ENCODE measurements around the gene BST1.

- TF ChIP-seq CTCF (IDR thresholded peaks at IDR 0.05; ENCODE audit: extremely low read depth in 1 of 2, insufficient read depth in 1 of 2, low read depth in 1 of 2, low read length in 2 of 2) (no peak), POLR2A (IDR thresholded peaks at IDR 0.05; ENCODE audit: low read depth, low read length) (no peak), POLR2AphosphoS5 (IDR thresholded peaks at IDR 0.05; ENCODE audit: insufficient read depth, low read depth, low read length) (no peak), EZH2 (IDR thresholded peaks at IDR 0.05; ENCODE audit: borderline replicate concordance, low read depth, low read length, severe bottlenecking) (no peak)
Observed at GRCh38 chr4:15707363-15707715, 4.5 kb downstream of the BST1 start.
